GM23338 (cell line): ENCODE data around the gene OR52E2. TPM values are rescaled to one million over a fixed set of nuclear protein-coding genes. Genes with fewer than 3 reads are reported as not detected.

Experiments
- ATAC-seq: fragments of 200-7000 bp; cut with Tn5 transposase; 3 replicates; pipeline ENCODE4 v1.9.1; 2020
- DNase-seq: peaks from one replicate; pipeline ENCODE4 v3.0.0-alpha.2; 2015; ENCODE audit warnings: low spot score
- H2AFZ ChIP-seq: fragments of 200-600 bp; sonication (generic); 2 replicates; pipeline ENCODE4 v1.8.0; 2016; ENCODE audit warnings: antibody characterized with exemption, mild to moderate bottlenecking, moderate library complexity
- H3F3A ChIP-seq: fragments of 200-600 bp; sonication (generic); replicated peaks from 2 replicates; pipeline ENCODE4 v1.8.0; 2017; ENCODE audit warnings: antibody characterized with exemption, mixed run types, low read depth
- H3K27ac ChIP-seq: fragments of 200-600 bp; sonication (generic); 2 replicates; pipeline ENCODE4 v1.6.1; 2016; ENCODE audit warnings: low read depth
- H3K27me3 ChIP-seq: fragments of 200-600 bp; sonication (generic); 2 replicates; pipeline ENCODE4 v1.8.0; 2016; ENCODE audit warnings: mild to moderate bottlenecking, mixed run types, moderate library complexity; ENCODE audit not compliant: insufficient read depth
- H3K36me3 ChIP-seq: fragments of 200-600 bp; sonication (generic); 2 replicates; pipeline ENCODE4 v1.8.0; 2016; ENCODE audit warnings: mild to moderate bottlenecking; ENCODE audit not compliant: insufficient read depth
- H3K4me1 ChIP-seq: fragments of 200-600 bp; sonication (generic); 2 replicates; pipeline ENCODE4 v1.8.0; 2016; ENCODE audit warnings: mild to moderate bottlenecking, moderate library complexity; ENCODE audit not compliant: insufficient read depth
- H3K4me2 ChIP-seq: fragments of 200-600 bp; sonication (generic); 2 replicates; pipeline ENCODE4 v1.7.1; 2017; ENCODE audit warnings: mixed run types
- H3K4me3 ChIP-seq: fragments of 200-600 bp; sonication (generic); 2 replicates; pipeline ENCODE4 v1.6.1; 2016; ENCODE audit warnings: mixed run types
- H3K79me2 ChIP-seq: fragments of 200-600 bp; sonication (generic); replicated peaks from 2 replicates; pipeline ENCODE4 v1.8.0; 2017; ENCODE audit warnings: mild to moderate bottlenecking; ENCODE audit not compliant: insufficient read depth
- H3K9me2 ChIP-seq: fragments of 200-600 bp; sonication (generic); 2 replicates; pipeline ENCODE4 v1.8.0; 2017; ENCODE audit not compliant: insufficient read depth
- H4K20me1 ChIP-seq: fragments of 200-600 bp; sonication (generic); replicated peaks from 2 replicates; pipeline ENCODE4 v1.8.0; 2017; ENCODE audit warnings: mild to moderate bottlenecking; ENCODE audit not compliant: insufficient read depth
- H3K27ac Mint-ChIP-seq: 2 replicates; pipeline ENCODE4 v1.8.0; 2020; ENCODE audit warnings: inconsistent platforms, mild to moderate bottlenecking, moderate library complexity, mixed read lengths
- H3K27me3 Mint-ChIP-seq: 3 replicates; pipeline ENCODE4 v1.8.0; 2022; ENCODE audit warnings: low read depth, mild to moderate bottlenecking, moderate library complexity, mixed read lengths, inconsistent platforms; ENCODE audit not compliant: insufficient read depth, poor library complexity
- H3K36me3 Mint-ChIP-seq: 3 replicates; pipeline ENCODE4 v1.8.0; 2021; ENCODE audit warnings: low read depth, mild to moderate bottlenecking, inconsistent platforms, moderate library complexity, mixed read lengths
- H3K4me1 Mint-ChIP-seq: 3 replicates; pipeline ENCODE4 v1.8.0; 2020; ENCODE audit warnings: mild to moderate bottlenecking, inconsistent platforms, mixed read lengths
- H3K4me3 Mint-ChIP-seq: 3 replicates; pipeline ENCODE4 v1.8.0; 2021; ENCODE audit warnings: moderate library complexity, mild to moderate bottlenecking, inconsistent platforms, mixed read lengths
- H3K9me3 Mint-ChIP-seq: 3 replicates; pipeline ENCODE4 v1.8.0; 2020; ENCODE audit warnings: moderate library complexity, mild to moderate bottlenecking, inconsistent platforms, mixed read lengths
- CREB1 ChIP-seq: fragments of 250-450 bp; sonication (Bioruptor Pico); IDR thresholded peaks from 2 replicates; pipeline ENCODE4 v1.5.0; 2020; ENCODE audit warnings: low read depth, mild to moderate bottlenecking, moderate library complexity
- CTCF ChIP-seq, 2 experiments: fragments of 200-600 bp in 1 of 2; sonication (generic) in 1 of 2; conservative IDR thresholded peaks; 2 replicates each; pipeline versions ENCODE4 v1.5.1 to v1.6.1; 2016 to 2017; ENCODE audit warnings: antibody characterized with exemption in 2 of 2, low read depth in 2 of 2, mild to moderate bottlenecking in 2 of 2, moderate library complexity in 1 of 2
- ETS1 ChIP-seq: IDR thresholded peaks from 2 replicates; pipeline ENCODE4 v1.6.1; 2016; ENCODE audit warnings: antibody characterized with exemption
- EZH2 ChIP-seq: fragments of 200-600 bp; sonication (generic); IDR thresholded peaks from one replicate; pipeline ENCODE4 v1.8.0; 2017; ENCODE audit warnings: antibody characterized with exemption, mild to moderate bottlenecking, low read depth; ENCODE audit not compliant: unreplicated experiment
- EZH2phosphoT487 ChIP-seq: fragments of 200-600 bp; sonication (generic); IDR thresholded peaks from one replicate; pipeline ENCODE4 v1.8.1; 2018; ENCODE audit warnings: antibody characterized with exemption; ENCODE audit not compliant: unreplicated experiment
- JUNB ChIP-seq: IDR thresholded peaks from one replicate; pipeline ENCODE4 v1.6.1; 2016; ENCODE audit warnings: antibody characterized with exemption; ENCODE audit not compliant: unreplicated experiment
- NANOG ChIP-seq: IDR thresholded peaks from 2 replicates; pipeline ENCODE4 v1.6.1; 2016; ENCODE audit warnings: antibody characterized with exemption, borderline replicate concordance
- POLR2AphosphoS5 ChIP-seq: IDR thresholded peaks from 2 replicates; pipeline ENCODE4 v1.6.1; 2016; ENCODE audit warnings: antibody characterized with exemption, low read depth
- REST ChIP-seq: IDR thresholded peaks from one replicate; pipeline ENCODE4 v1.6.1; 2018; ENCODE audit warnings: antibody characterized with exemption; ENCODE audit not compliant: unreplicated experiment
- ZNF114 ChIP-seq: fragments of 250-450 bp; sonication (Bioruptor Pico); IDR thresholded peaks from 2 replicates; pipeline ENCODE4 v1.5.0; 2020; ENCODE audit warnings: mild to moderate bottlenecking, moderate library complexity
- ZNF331 ChIP-seq: fragments of 250-450 bp; sonication (Bioruptor Pico); IDR thresholded peaks from 2 replicates; pipeline ENCODE4 v1.5.0; 2020; ENCODE audit warnings: low read depth, mild to moderate bottlenecking, moderate library complexity
- polyA plus RNA-seq: library from polyadenylated mRNA; unstranded; fragments of >200 nt; fragmentation: Nextera tagmentation; extraction: Ambion mirVana; gene quantifications from 2 replicates; pipeline ENCODE4 v1.2.1, GENCODE V29; 2016
- total RNA-seq: library from RNA; depleted of rRNA; stranded (reverse); fragments of >200 nt; shearing (Covaris generic); gene quantifications from 2 replicates; pipeline ENCODE4 v1.2.3, GENCODE V29; 2014

The OR52E2 gene
- total and polyA plus RNA-seq, 2 experiments from 2014 or later: not detected

- no peak for TF ChIP-seq ETS1
- no peak for TF ChIP-seq CTCF (conservative IDR thresholded peaks at IDR 0.05; ENCODE audit: low read depth in 2 of 2)
- no peak for TF ChIP-seq REST
- TF ChIP-seq JUNB: no peak
- TF ChIP-seq POLR2AphosphoS5: no peak
- no peak for TF ChIP-seq NANOG
- TF ChIP-seq EZH2: no peak
- TF ChIP-seq ZNF114: no peak
Measured at GRCh38 chr11:5090668-5091067, 31.2 kb upstream of the OR52E2 start (continued).

DNA sequence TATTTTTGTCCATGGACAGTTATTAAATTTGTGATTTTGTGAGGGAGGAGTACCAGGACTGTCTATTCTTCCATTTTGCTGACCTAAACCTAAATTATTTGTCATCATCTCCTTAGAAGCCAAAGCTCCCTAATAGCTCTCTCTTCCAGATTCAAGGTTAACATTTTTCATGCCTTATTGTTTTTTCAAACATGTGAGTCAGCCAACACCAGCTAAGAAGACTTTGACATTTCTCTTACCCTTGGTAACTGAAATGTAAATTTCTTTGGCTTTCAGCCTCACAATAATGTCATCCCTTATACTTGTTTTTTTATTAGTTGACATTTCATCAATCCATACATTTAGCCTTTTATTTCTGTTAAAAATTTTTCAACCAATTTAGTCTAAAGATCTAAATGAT, 29.1 kb upstream of the OR52E2 start:
- Histone ChIP-seq H3F3A (no peaks in the 10 kb centered on the region), H3K27me3 (no peaks in the 10 kb centered on the region), H3K4me1 (no peaks in the 10 kb centered on the region), H3K27ac (no peak overlapping the region), H2AFZ (no peak overlapping the region), H3K36me3 (no peaks in the 10 kb centered on the region), H3K79me2 (no peaks in the 10 kb centered on the region), H3K4me2 (no peak overlapping the region), H3K9me2 (0 out of 2 replicates have a peak, but pooled peaks cover 3% of the 10 kb centered on the region), H4K20me1 (no peaks in the 10 kb centered on the region), H3K4me3 (no peak overlapping the region)
- DNase-seq (no peak), ATAC-seq (no peak)
- Mint-ChIP-seq H3K36me3 (no peaks in the 10 kb centered on the region), H3K4me1 (0 out of 3 replicates have a peak, but pooled peaks cover 2% of the 10 kb centered on the region), H3K9me3 (no peaks in the 10 kb centered on the region), H3K27me3 (no peaks in the 10 kb centered on the region), H3K27ac (no peak overlapping the region), H3K4me3 (no peak overlapping the region)
- TF ChIP-seq ZNF114: no peak
- no peak for TF ChIP-seq EZH2phosphoT487
- TF ChIP-seq ZNF331 (CRISPR knock-in tag): no peak
- TF ChIP-seq NANOG: no peak
- TF ChIP-seq REST: no peak
- no peak for TF ChIP-seq ETS1
- no peak for TF ChIP-seq EZH2
- no peak for TF ChIP-seq CTCF (conservative IDR thresholded peaks at IDR 0.05; ENCODE audit: low read depth in 2 of 2)
- no peak for TF ChIP-seq CREB1 (CRISPR knock-in tag)
